DOHH2 (cell line): ENCODE results near the gene SLC16A1.

Experiments
- EZH2phosphoT487 ChIP-seq: fragments of 200-600 bp; sonication (generic); IDR thresholded peaks from 2 replicates; pipeline ENCODE4 v1.6.1; 2017; ENCODE audit warnings: borderline replicate concordance, mild to moderate bottlenecking, antibody characterized with exemption, low read length, moderate library complexity, mixed read lengths
- TF ChIP-seq, protein P1 (sequence below): fragments of 200-600 bp; sonication (generic); IDR thresholded peaks from one replicate; pipeline ENCODE4 v1.5.1; 2014; ENCODE audit warnings: antibody characterized with exemption, mild to moderate bottlenecking, low read depth, low read length; ENCODE audit not compliant: poor library complexity, severe bottlenecking

DNA sequence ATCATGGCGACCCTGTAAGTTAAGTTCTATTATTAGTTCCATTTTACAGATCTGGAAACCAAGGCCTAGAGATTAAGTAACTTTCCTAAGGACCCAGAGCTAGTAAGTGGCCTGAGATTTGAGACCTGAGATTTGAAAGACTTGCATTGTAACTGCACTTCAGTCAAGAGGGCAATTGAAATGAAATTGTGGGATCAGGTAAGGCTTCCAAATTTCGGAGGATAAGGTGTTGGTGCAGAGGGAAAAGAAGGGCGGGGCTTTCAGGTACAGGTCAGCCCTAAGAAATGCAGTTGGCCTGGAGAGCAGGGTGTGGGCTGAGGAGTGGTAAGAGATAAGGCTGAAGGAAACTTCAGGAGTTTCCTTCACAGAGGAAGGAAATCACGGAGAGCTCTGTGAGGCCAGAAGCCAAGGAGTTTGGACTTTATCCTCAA lies 51.1 kb downstream of the SLC16A1 start:
- TF ChIP-seq, protein P1, sequence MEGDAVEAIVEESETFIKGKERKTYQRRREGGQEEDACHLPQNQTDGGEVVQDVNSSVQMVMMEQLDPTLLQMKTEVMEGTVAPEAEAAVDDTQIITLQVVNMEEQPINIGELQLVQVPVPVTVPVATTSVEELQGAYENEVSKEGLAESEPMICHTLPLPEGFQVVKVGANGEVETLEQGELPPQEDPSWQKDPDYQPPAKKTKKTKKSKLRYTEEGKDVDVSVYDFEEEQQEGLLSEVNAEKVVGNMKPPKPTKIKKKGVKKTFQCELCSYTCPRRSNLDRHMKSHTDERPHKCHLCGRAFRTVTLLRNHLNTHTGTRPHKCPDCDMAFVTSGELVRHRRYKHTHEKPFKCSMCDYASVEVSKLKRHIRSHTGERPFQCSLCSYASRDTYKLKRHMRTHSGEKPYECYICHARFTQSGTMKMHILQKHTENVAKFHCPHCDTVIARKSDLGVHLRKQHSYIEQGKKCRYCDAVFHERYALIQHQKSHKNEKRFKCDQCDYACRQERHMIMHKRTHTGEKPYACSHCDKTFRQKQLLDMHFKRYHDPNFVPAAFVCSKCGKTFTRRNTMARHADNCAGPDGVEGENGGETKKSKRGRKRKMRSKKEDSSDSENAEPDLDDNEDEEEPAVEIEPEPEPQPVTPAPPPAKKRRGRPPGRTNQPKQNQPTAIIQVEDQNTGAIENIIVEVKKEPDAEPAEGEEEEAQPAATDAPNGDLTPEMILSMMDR = no peak
- no peak for TF ChIP-seq EZH2phosphoT487
